Measurements from ENCODE around the gene SCAPER. TPM values are rescaled to one million over a fixed set of nuclear protein-coding genes. Genes with fewer than 3 reads are reported as not detected.

SCAPER gene
- total RNA-seq, 2 experiments from 2014 or later = 10.4 to 22.3 TPM

- no peak overlapping the region for H3K4me3 ChIP-seq (ENCODE audit: low read depth, low read length, poor library complexity, severe bottlenecking)
- H3K36me3 ChIP-seq (ENCODE audit: insufficient read depth, low read length) = peaks cover 30% of the 10 kb centered on the region
- no peaks in the 10 kb centered on the region for H3K79me2 ChIP-seq (ENCODE audit: insufficient read depth, low read depth, low read length)
- ChIA-PET CTCF (ENCODE audit: unreplicated experiment) (no interaction called here), POLR2A (interaction anchor here (0.6 kb wide), 2 partner anchors 624 to 861 kb away, joined by 3 read pairs; no protein-coding TSS in a partner anchor)
- no peak overlapping the region for H3K27ac ChIP-seq (ENCODE audit: low read depth, low read length, poor library complexity, severe bottlenecking)
- H3K4me1 ChIP-seq (ENCODE audit: insufficient read depth, low read length, poor library complexity, severe bottlenecking) = no peaks in the 10 kb centered on the region
- DNase-seq (ENCODE audit: low spot score) = peak; percentile 2
- BruUV-seq (replicated peaks) = no TSS peak
- intact Hi-C loops (cut with micrococcal nuclease; ENCODE audit: unreplicated experiment) = no loop called here
- H4K20me1 ChIP-seq (ENCODE audit: insufficient read depth, low read length) = no peaks in the 10 kb centered on the region
- no peak overlapping the region for H2AFZ ChIP-seq (ENCODE audit: low read length)
- H3K9me3 ChIP-seq (ENCODE audit: low read length) = 0 out of 2 replicates have a peak, but pooled peaks cover 9% of the 10 kb centered on the region
- no peaks in the 10 kb centered on the region; the same call in 1 of the 2 replicates for H3K9me2 ChIP-seq (ENCODE audit: insufficient read depth, low read length)
- TF ChIP-seq CTCF (conservative IDR thresholded peaks at IDR 0.05; ENCODE audit: low read length) = no peak
- H3K4me2 ChIP-seq (ENCODE audit: low read length) = no peak overlapping the region
Observed at GRCh38 chr15:76763554-76763953, 141.6 kb downstream of the SCAPER start.

DNA sequence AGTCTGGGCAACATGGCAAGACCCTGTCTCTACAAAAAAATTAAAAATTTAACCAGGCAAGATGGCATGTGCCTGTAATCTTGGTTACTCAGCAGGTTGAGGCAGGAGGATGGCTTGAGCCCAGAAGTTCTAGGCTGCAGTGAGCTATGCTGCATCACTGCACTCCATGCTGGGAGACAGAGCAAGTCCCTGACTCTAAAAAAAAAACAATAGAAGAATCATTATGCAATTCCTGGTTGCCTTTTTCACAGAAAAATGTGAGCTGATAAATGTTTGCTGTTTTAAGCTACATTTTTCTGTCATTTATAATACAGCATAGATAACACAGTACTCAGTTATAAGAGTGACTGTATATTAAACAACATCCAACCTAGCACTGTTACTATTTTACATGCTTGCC lies 148.8 kb downstream of the SCAPER start:
- Histone ChIP-seq H3K36me3 (ENCODE audit: insufficient read depth, low read length) (no peaks in the 10 kb centered on the region), H3K9me3 (ENCODE audit: low read length) (no peaks in the 10 kb centered on the region), H3K27ac (ENCODE audit: low read depth, low read length, poor library complexity, severe bottlenecking) (no peak overlapping the region), H3K9me2 (ENCODE audit: insufficient read depth, low read length) (no peaks in the 10 kb centered on the region), H3K4me1 (ENCODE audit: insufficient read depth, low read length, poor library complexity, severe bottlenecking) (no peaks in the 10 kb centered on the region), H4K20me1 (ENCODE audit: insufficient read depth, low read length) (no peaks in the 10 kb centered on the region), H3K79me2 (ENCODE audit: insufficient read depth, low read depth, low read length) (no peaks in the 10 kb centered on the region), H3K4me3 (ENCODE audit: low read depth, low read length, poor library complexity, severe bottlenecking) (no peak overlapping the region), H3K4me2 (ENCODE audit: low read length) (no peak overlapping the region), H2AFZ (ENCODE audit: low read length) (no peak overlapping the region)
- BruUV-seq (replicated peaks) = no TSS peak
- TF ChIP-seq EZH2phosphoT487 (IDR thresholded peaks at IDR 0.05; ENCODE audit: borderline replicate concordance, low read depth, low read length) (no peak), CTCF (conservative IDR thresholded peaks at IDR 0.05; ENCODE audit: low read length) (no peak)
- intact Hi-C loops (cut with micrococcal nuclease; ENCODE audit: unreplicated experiment) = no loop called here
- DNase-seq (ENCODE audit: low spot score) = no peak
- POLR2A ChIA-PET = interaction anchor here (0.8 to 1.1 kb wide), 2 partner anchors 23 to 27 kb away, joined by 3 to 6 read pairs; no protein-coding TSS in a partner anchor
- CTCF ChIA-PET (ENCODE audit: unreplicated experiment) = no interaction called here

- DNase-seq (ENCODE audit: low spot score) = no peak
- no peaks in the 10 kb centered on the region for H3K4me1 ChIP-seq (ENCODE audit: insufficient read depth, low read length, poor library complexity, severe bottlenecking)
- TF ChIP-seq CTCF (conservative IDR thresholded peaks at IDR 0.05; ENCODE audit: low read length) (no peak), EZH2phosphoT487 (IDR thresholded peaks at IDR 0.05; ENCODE audit: borderline replicate concordance, low read depth, low read length) (no peak)
- H3K9me3 ChIP-seq (ENCODE audit: low read length) = no peaks in the 10 kb centered on the region
- no peak overlapping the region for H3K4me3 ChIP-seq (ENCODE audit: low read depth, low read length, poor library complexity, severe bottlenecking)
- H3K4me2 ChIP-seq (ENCODE audit: low read length) = no peak overlapping the region
- no peaks in the 10 kb centered on the region for H4K20me1 ChIP-seq (ENCODE audit: insufficient read depth, low read length)
- POLR2A ChIA-PET = interaction anchor here (1.2 kb wide), 1 partner anchor 23 kb away, joined by 6 read pairs; no protein-coding TSS in a partner anchor
- H3K9me2 ChIP-seq (ENCODE audit: insufficient read depth, low read length) = no peaks in the 10 kb centered on the region
- BruUV-seq (replicated peaks) = no TSS peak
- intact Hi-C loops (cut with micrococcal nuclease; ENCODE audit: unreplicated experiment) = no loop called here
- H2AFZ ChIP-seq (ENCODE audit: low read length) = no peak overlapping the region
- H3K79me2 ChIP-seq (ENCODE audit: insufficient read depth, low read depth, low read length) = no peaks in the 10 kb centered on the region
- no peaks in the 10 kb centered on the region for H3K36me3 ChIP-seq (ENCODE audit: insufficient read depth, low read length)
- no peak overlapping the region for H3K27ac ChIP-seq (ENCODE audit: low read depth, low read length, poor library complexity, severe bottlenecking)
- CTCF ChIA-PET (ENCODE audit: unreplicated experiment) = no interaction called here
Observed at GRCh38 chr15:76753771-76754170, 151.4 kb downstream of the SCAPER start.

All from OCI-LY7 (cell line).